WTC11 (cell line): ENCODE data around the gene WNK1.

Source experiments
- ATF3 ChIP-seq: sonication (generic); formaldehyde crosslinking; conservative IDR thresholded peaks from 2 replicates; pipeline ENCODE4 v1.8.1; 2022; ENCODE audit warnings: mild to moderate bottlenecking, missing genetic modification reagents
- CREM ChIP-seq: sonication (generic); formaldehyde crosslinking; IDR thresholded peaks from 2 replicates; pipeline ENCODE4 v1.8.1; 2022; ENCODE audit warnings: mild to moderate bottlenecking, missing genetic modification reagents, moderate library complexity
- CTCF ChIP-seq: fragments of 200-600 bp; IDR thresholded peaks from 2 replicates; pipeline ENCODE4 v1.8.0; 2022; ENCODE audit warnings: antibody characterized with exemption
- FOXP4 ChIP-seq: sonication (generic); formaldehyde crosslinking; IDR thresholded peaks from 2 replicates; pipeline ENCODE4 v1.8.0; 2022; ENCODE audit warnings: mild to moderate bottlenecking, missing genetic modification reagents
- KAT7 ChIP-seq: sonication (generic); formaldehyde crosslinking; IDR thresholded peaks from 2 replicates; pipeline ENCODE4 v1.8.1; 2023; ENCODE audit warnings: missing genetic modification reagents, mild to moderate bottlenecking, borderline replicate concordance
- NR1H2 ChIP-seq: sonication (generic); formaldehyde crosslinking; IDR thresholded peaks from 2 replicates; pipeline ENCODE4 v1.9.0; 2021; ENCODE audit warnings: mild to moderate bottlenecking, moderate library complexity, missing genetic modification reagents
- SP1 ChIP-seq: sonication (generic); formaldehyde crosslinking; conservative IDR thresholded peaks from 2 replicates; pipeline ENCODE4 v1.8.1; 2022; ENCODE audit warnings: missing genetic modification reagents
- STAT6 ChIP-seq: sonication (generic); formaldehyde crosslinking; conservative IDR thresholded peaks from 2 replicates; pipeline ENCODE4 v1.8.1; 2023; ENCODE audit warnings: mild to moderate bottlenecking, low read depth, missing genetic modification reagents, moderate library complexity
- TCF7 ChIP-seq: sonication (generic); formaldehyde crosslinking; IDR thresholded peaks from 2 replicates; pipeline ENCODE4 v1.8.0; 2022; ENCODE audit warnings: mild to moderate bottlenecking, low read depth, missing genetic modification reagents, moderate library complexity
- ZNF317 ChIP-seq: sonication (generic); formaldehyde crosslinking; IDR thresholded peaks from 2 replicates; pipeline ENCODE4 v1.8.1; 2023; ENCODE audit warnings: low read depth, mild to moderate bottlenecking, moderate library complexity, missing genetic modification reagents, borderline replicate concordance

GRCh38 chr12:903055-903454 lies 150.7 kb downstream of the WNK1 start:
- TF ChIP-seq NR1H2 (CRISPR knock-in tag): no peak
- no peak for TF ChIP-seq ATF3
- no peak for TF ChIP-seq FOXP4 (CRISPR knock-in tag)
- TF ChIP-seq CTCF: no peak
- TF ChIP-seq KAT7 (CRISPR knock-in tag): no peak
- no peak for TF ChIP-seq SP1 (CRISPR knock-in tag)
- no peak for TF ChIP-seq ZNF317 (CRISPR knock-in tag)
- no peak for TF ChIP-seq STAT6 (CRISPR knock-in tag)
- no peak for TF ChIP-seq TCF7
- no peak for TF ChIP-seq CREM (CRISPR knock-in tag)
